Hippocampal formation (tissue), 2 donors: Measurements from ENCODE around the gene BCCIP.

Source experiments
- DNase-seq, 2 donors: peaks; one replicate each; lab custom pipeline; 2025; lab: John Stamatoyannopoulos, UW

Gene BCCIP

GRCh38 chr10:125822878-125823662, at the start of gene BCCIP, which contains the start of gene UROS:
BCCIP (plus strand) TSS chr10:125823546; CDS start chr10:125823558, 12 bp downstream.
UROS (minus strand) TSS chr10:125823258; CDS start chr10:125816499, 6,759 bp downstream.
- peak; percentile 87 to 94 for DNase-seq

- no peak for DNase-seq
Measured at GRCh38 chr10:125773687-125774543, 49.4 kb upstream of the BCCIP start.

GRCh38 chr10:125774581-125775191, 48.7 kb upstream of the BCCIP start:
- DNase-seq = no peak

- no peak for DNase-seq
Measured at GRCh38 chr10:125775491-125776106, 47.7 kb upstream of the BCCIP start, which contains the start of gene MMP21. MMP21 (minus strand) TSS chr10:125775821; CDS start chr10:125775821, 0 bp downstream.

- no peak for DNase-seq
Measured at GRCh38 chr10:125777806-125778205, 45.5 kb upstream of the BCCIP start.

GRCh38 chr10:125778556-125778955, 44.8 kb upstream of the BCCIP start:
- DNase-seq = no peak

GRCh38 chr10:125779403-125780327, 43.7 kb upstream of the BCCIP start:
- no peak for DNase-seq

- DNase-seq = no peak
Measured at GRCh38 chr10:125781374-125781773, 42.0 kb upstream of the BCCIP start.

- DNase-seq = no peak
Measured at GRCh38 chr10:125782054-125782453, 41.3 kb upstream of the BCCIP start.

GRCh38 chr10:125782616-125783015, 40.7 kb upstream of the BCCIP start:
- no peak for DNase-seq

GRCh38 chr10:125783408-125783807, 39.9 kb upstream of the BCCIP start:
- no peak for DNase-seq

GRCh38 chr10:125783957-125784356, 39.4 kb upstream of the BCCIP start:
- DNase-seq = no peak

GRCh38 chr10:125785791-125786190, 37.6 kb upstream of the BCCIP start:
- no peak for DNase-seq

GRCh38 chr10:125788156-125789034, 35.0 kb upstream of the BCCIP start:
- DNase-seq = no peak

- DNase-seq = no peak
Measured at GRCh38 chr10:125792342-125793300, 30.7 kb upstream of the BCCIP start.

GRCh38 chr10:125795128-125795527, 28.2 kb upstream of the BCCIP start:
- DNase-seq = peak; percentile 65 to 81

- DNase-seq = no peak
Measured at GRCh38 chr10:125795637-125796190, 27.6 kb upstream of the BCCIP start.

GRCh38 chr10:125797424-125797823, 25.9 kb upstream of the BCCIP start:
- DNase-seq = no peak
